ENCODE measurements around the gene TMEM134. TPM values are rescaled to one million over a fixed set of nuclear protein-coding genes. Genes with fewer than 3 reads are reported as not detected.

Gene TMEM134
- total RNA-seq, 2 experiments from 2014 or later, result 49.9 to 52.4 TPM

DNA sequence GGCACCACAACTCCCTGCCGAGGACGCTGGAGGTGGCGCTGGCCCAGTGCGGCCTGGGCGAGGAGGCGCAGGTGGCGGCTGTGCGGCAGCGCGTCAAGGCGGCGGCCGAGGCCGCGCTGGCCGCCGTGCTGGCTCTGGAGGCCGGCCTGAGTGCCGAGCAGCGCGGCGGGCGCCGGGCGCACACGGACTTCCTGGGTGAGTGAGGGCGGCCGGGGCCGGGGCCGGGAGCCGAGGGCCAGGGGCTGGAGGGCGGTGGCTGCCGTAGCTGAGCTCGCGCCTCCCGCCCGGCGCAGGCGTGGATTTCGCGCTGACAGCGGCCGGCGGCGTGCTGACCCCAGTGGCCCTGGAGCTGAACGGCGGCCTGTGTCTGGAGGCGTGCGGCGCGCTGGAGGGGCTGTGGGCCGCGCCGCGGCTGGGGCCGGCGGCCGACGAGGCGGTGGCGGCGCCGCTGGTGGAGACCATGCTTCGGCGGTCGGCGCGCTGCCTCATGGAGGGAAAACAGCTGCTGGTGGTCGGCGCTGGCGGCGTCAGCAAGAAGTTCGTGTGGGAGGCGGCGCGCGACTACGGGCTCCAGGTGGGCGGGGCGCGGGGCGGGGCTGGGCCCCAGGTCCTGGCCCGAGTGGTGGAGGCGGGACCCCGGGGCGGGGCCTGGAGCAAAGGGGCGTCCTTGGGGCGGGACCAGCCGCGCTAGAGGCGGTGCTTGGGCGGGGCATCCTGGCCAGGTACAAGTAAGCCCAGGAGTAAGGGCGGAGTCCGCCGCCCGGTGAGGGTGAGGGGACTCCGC lies 48.2 kb downstream of the TMEM134 start:
- H3K27me3 Mint-ChIP-seq, result no peaks in the 10 kb centered on the region
- H3K4me3 ChIP-seq (ENCODE audit: low read length), result peak overlapping the region; percentile 50
- H3K27ac ChIP-seq (ENCODE audit: low read depth in 1 of 2, low read length in 2 of 2), result peak overlapping the region; percentile 15 to 79
- TF ChIP-seq, protein P1, sequence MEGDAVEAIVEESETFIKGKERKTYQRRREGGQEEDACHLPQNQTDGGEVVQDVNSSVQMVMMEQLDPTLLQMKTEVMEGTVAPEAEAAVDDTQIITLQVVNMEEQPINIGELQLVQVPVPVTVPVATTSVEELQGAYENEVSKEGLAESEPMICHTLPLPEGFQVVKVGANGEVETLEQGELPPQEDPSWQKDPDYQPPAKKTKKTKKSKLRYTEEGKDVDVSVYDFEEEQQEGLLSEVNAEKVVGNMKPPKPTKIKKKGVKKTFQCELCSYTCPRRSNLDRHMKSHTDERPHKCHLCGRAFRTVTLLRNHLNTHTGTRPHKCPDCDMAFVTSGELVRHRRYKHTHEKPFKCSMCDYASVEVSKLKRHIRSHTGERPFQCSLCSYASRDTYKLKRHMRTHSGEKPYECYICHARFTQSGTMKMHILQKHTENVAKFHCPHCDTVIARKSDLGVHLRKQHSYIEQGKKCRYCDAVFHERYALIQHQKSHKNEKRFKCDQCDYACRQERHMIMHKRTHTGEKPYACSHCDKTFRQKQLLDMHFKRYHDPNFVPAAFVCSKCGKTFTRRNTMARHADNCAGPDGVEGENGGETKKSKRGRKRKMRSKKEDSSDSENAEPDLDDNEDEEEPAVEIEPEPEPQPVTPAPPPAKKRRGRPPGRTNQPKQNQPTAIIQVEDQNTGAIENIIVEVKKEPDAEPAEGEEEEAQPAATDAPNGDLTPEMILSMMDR (IDR thresholded peaks at IDR 0.05), result no peak
- no peaks in the 10 kb centered on the region for H3K27me3 ChIP-seq (ENCODE audit: control insufficient read depth in 1 of 2, insufficient read depth in 2 of 2, low read length in 2 of 2)
- peak; percentile 79 for ATAC-seq (ENCODE audit: poor library complexity)
- peaks cover 56% of the 10 kb centered on the region for H3K4me1 Mint-ChIP-seq (ENCODE audit: low read depth)
- no peaks in the 10 kb centered on the region for H3K9me3 Mint-ChIP-seq
- peaks cover 4% of the 10 kb centered on the region for H3K36me3 Mint-ChIP-seq (ENCODE audit: low read depth)
- ChIA-PET POLR2A (interaction anchor here (1.1 to 12.5 kb wide), 10 partner anchors 9 to 181 kb away, joined by 3 to 411 read pairs (median 13); partner anchors contain the start of genes AIP, PPP1CA, PTPRCAP and RPS6KB2), CTCF (interaction anchor here (0.6 to 6.0 kb wide), 7 partner anchors 13 to 70 kb away, joined by 3 to 46 read pairs (median 4); partner anchors contain the start of genes PPP1CA, PTPRCAP, TBC1D10C and TMEM134)
- H3K9me3 ChIP-seq (ENCODE audit: control insufficient read depth in 1 of 2, insufficient read depth in 1 of 2, low read length in 2 of 2), result no peaks in the 10 kb centered on the region
- peaks cover 57% of the 10 kb centered on the region for H3K4me1 ChIP-seq (ENCODE audit: insufficient read depth, low read length)
- intact Hi-C loops (cut with DNase I, micrococcal nuclease), result loop anchor here (1.0 to 2.0 kb wide), 3 partner anchors 16 to 68 kb away; partner anchors contain the start of genes POLD4 (in 1 of the 2) and TBC1D10C (in 1 of the 2)
- H3K27ac Mint-ChIP-seq, result peak overlapping the region; percentile 94
- H3K4me3 Mint-ChIP-seq, result peak overlapping the region; percentile 86
- no peaks in the 10 kb centered on the region for H3K36me3 ChIP-seq (ENCODE audit: insufficient read depth, low read length)
- DNase-seq, result peak; percentile 97 to 100 (median 99)

- Histone ChIP-seq H3K9me3 (ENCODE audit: control insufficient read depth in 1 of 2, insufficient read depth in 1 of 2, low read length in 2 of 2) (no peaks in the 10 kb centered on the region), H3K27ac (ENCODE audit: low read depth in 1 of 2, low read length in 2 of 2) (peak overlapping the region; percentile 52 to 79), H3K4me1 (ENCODE audit: insufficient read depth, low read length) (peaks cover 61% of the 10 kb centered on the region), H3K36me3 (ENCODE audit: insufficient read depth, low read length) (no peaks in the 10 kb centered on the region), H3K27me3 (ENCODE audit: control insufficient read depth in 1 of 2, insufficient read depth in 2 of 2, low read length in 2 of 2) (no peaks in the 10 kb centered on the region), H3K4me3 (ENCODE audit: low read length) (peak overlapping the region; percentile 50)
- H3K27me3 Mint-ChIP-seq, result no peaks in the 10 kb centered on the region
- peak overlapping the region; percentile 90 for H3K4me3 Mint-ChIP-seq
- DNase-seq (peak in 2 of 14 experiments; percentile 34 to 40), ATAC-seq (ENCODE audit: poor library complexity) (no peak)
- TF ChIP-seq, protein P1 (IDR thresholded peaks at IDR 0.05), result no peak
- peak overlapping the region; percentile 94 for H3K27ac Mint-ChIP-seq
- POLR2A ChIA-PET, result interaction anchor here (0.9 to 12.5 kb wide), 11 partner anchors 9 to 180 kb away, joined by 3 to 411 read pairs (median 8); partner anchors contain the start of genes AIP, PPP1CA, PTPRCAP and RPS6KB2
- H3K36me3 Mint-ChIP-seq (ENCODE audit: low read depth), result peaks cover 4% of the 10 kb centered on the region
- CTCF ChIA-PET, result interaction anchor here (1.2 to 6.0 kb wide), 5 partner anchors 13 to 69 kb away, joined by 3 to 46 read pairs (median 4); partner anchors contain the start of genes PPP1CA, PTPRCAP and TBC1D10C
- peaks cover 58% of the 10 kb centered on the region for H3K4me1 Mint-ChIP-seq (ENCODE audit: low read depth)
- no peaks in the 10 kb centered on the region for H3K9me3 Mint-ChIP-seq
- intact Hi-C loops (cut with DNase I, micrococcal nuclease), result loop anchor here in 1 of 2 experiments (2.0 kb wide), 2 partner anchors 15 to 67 kb away; partner anchors contain the start of genes POLD4 and TBC1D10C
Measured at GRCh38 chr11:67420147-67420645, 48.9 kb downstream of the TMEM134 start.

Measured in CD4-positive, alpha-beta T cell (primary cell).